PC-9 (cell line): ENCODE results near the gene ZDHHC3.

Experiments used
- EZH2 ChIP-seq: fragments of 200-600 bp; sonication (generic); IDR thresholded peaks from 2 replicates; pipeline ENCODE4 v1.8.0; 2017; ENCODE audit warnings: antibody characterized with exemption, low read depth
- TF ChIP-seq, protein P1 (sequence below): fragments of 200-600 bp; sonication (generic); conservative IDR thresholded peaks from 2 replicates; pipeline ENCODE4 v1.6.1; 2017; ENCODE audit warnings: mixed run types, antibody characterized with exemption, mild to moderate bottlenecking, moderate library complexity

DNA sequence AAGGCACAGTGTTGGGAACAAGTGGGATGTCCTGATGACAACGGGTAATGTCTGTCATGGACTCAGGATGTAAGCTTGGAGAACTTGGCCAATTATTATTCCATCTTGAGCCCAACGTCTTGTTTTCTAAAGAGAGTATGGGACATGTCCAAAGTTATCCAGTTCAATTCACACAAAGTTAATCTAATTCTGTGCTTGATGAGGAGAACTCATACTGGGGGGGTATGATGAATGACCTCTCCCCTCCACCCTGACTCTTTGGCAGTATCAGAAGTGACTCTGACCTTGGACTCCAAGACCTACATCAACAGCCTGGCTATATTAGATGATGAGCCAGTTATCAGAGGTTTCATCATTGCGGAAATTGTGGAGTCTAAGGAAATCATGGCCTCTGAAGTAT is 65.3 kb downstream of the ZDHHC3 start:
- TF ChIP-seq, protein P1, sequence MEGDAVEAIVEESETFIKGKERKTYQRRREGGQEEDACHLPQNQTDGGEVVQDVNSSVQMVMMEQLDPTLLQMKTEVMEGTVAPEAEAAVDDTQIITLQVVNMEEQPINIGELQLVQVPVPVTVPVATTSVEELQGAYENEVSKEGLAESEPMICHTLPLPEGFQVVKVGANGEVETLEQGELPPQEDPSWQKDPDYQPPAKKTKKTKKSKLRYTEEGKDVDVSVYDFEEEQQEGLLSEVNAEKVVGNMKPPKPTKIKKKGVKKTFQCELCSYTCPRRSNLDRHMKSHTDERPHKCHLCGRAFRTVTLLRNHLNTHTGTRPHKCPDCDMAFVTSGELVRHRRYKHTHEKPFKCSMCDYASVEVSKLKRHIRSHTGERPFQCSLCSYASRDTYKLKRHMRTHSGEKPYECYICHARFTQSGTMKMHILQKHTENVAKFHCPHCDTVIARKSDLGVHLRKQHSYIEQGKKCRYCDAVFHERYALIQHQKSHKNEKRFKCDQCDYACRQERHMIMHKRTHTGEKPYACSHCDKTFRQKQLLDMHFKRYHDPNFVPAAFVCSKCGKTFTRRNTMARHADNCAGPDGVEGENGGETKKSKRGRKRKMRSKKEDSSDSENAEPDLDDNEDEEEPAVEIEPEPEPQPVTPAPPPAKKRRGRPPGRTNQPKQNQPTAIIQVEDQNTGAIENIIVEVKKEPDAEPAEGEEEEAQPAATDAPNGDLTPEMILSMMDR: no peak
- TF ChIP-seq EZH2: no peak
